HCT116 (cell line): ENCODE measurements around the gene ACTR3. TPM values are rescaled to one million over a fixed set of nuclear protein-coding genes. Genes with fewer than 3 reads are reported as not detected.

ENCODE experiments used
- total RNA-seq: library from RNA; stranded (reverse); gene quantifications from one replicate; pipeline ENCODE4 v1.2.1, GENCODE V29; 2021; ENCODE audit not compliant: unreplicated experiment

The ACTR3 gene
- total RNA-seq, 1 experiment from 2014 or later, result 232 TPM

Other genes with a start within 250 kb of the ACTR3 start
- 14.3 TPM for gene SLC35F5, start 133.4 kb upstream of the ACTR3 start, total RNA-seq